ENCODE results near the gene PROKR1.
"Not testable (repeated sequence)": the region's sequence is repeated elsewhere in the genome, so short reads cannot be mapped to it uniquely, and the experiment has no call there.

The PROKR1 gene

GRCh38 chr2:68643011-68643873, at the start of gene PROKR1:
Gene PROKR1, plus strand, starts transcription at chr2:68643579. Its CDS starts 2,243 bp downstream, at chr2:68645822.
- Histone ChIP-seq H3K4me2 (no peak within 1 kb of the TSS), H3K4me1 (ENCODE audit: low read depth, poor library complexity, severe bottlenecking) (no peaks in the 10 kb centered on the region), H3K79me2 (ENCODE audit: insufficient read depth, low read depth) (no peaks in the 10 kb centered on the region), H3K27ac (no peak within 1 kb of the TSS), H3K9ac (no peak within 1 kb of the TSS), H3K27me3 (ENCODE audit: insufficient read depth, low read depth) (no peaks in the 10 kb centered on the region), H4K20me1 (ENCODE audit: insufficient read depth) (no peaks in the 10 kb centered on the region), H3K36me3 (ENCODE audit: insufficient read depth) (no peaks in the 10 kb centered on the region), H2AFZ (ENCODE audit: low read depth) (no peak within 1 kb of the TSS), H3K4me3 (IDR thresholded peaks at IDR 0.05; ENCODE audit: insufficient read depth, low read depth, low read length) (no peak within 1 kb of the TSS)
- TF ChIP-seq, protein P1, sequence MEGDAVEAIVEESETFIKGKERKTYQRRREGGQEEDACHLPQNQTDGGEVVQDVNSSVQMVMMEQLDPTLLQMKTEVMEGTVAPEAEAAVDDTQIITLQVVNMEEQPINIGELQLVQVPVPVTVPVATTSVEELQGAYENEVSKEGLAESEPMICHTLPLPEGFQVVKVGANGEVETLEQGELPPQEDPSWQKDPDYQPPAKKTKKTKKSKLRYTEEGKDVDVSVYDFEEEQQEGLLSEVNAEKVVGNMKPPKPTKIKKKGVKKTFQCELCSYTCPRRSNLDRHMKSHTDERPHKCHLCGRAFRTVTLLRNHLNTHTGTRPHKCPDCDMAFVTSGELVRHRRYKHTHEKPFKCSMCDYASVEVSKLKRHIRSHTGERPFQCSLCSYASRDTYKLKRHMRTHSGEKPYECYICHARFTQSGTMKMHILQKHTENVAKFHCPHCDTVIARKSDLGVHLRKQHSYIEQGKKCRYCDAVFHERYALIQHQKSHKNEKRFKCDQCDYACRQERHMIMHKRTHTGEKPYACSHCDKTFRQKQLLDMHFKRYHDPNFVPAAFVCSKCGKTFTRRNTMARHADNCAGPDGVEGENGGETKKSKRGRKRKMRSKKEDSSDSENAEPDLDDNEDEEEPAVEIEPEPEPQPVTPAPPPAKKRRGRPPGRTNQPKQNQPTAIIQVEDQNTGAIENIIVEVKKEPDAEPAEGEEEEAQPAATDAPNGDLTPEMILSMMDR (conservative IDR thresholded peaks at IDR 0.05; ENCODE audit: low read depth, low read length): no peak

- no peaks in the 10 kb centered on the region for H4K20me1 ChIP-seq (ENCODE audit: insufficient read depth)
- no peak overlapping the region for H3K4me3 ChIP-seq (IDR thresholded peaks at IDR 0.05; ENCODE audit: insufficient read depth, low read depth, low read length)
- H3K4me1 ChIP-seq (ENCODE audit: low read depth, poor library complexity, severe bottlenecking): peaks cover 7% of the 10 kb centered on the region
- no peak overlapping the region for H3K4me2 ChIP-seq
- H3K79me2 ChIP-seq (ENCODE audit: insufficient read depth, low read depth): no peaks in the 10 kb centered on the region
- H3K36me3 ChIP-seq (ENCODE audit: insufficient read depth): no peaks in the 10 kb centered on the region
- H3K27me3 ChIP-seq (ENCODE audit: insufficient read depth, low read depth): no peaks in the 10 kb centered on the region
- H3K9ac ChIP-seq: no peak overlapping the region
- TF ChIP-seq, protein P1 (conservative IDR thresholded peaks at IDR 0.05; ENCODE audit: low read depth, low read length): no peak
- H3K27ac ChIP-seq: no peak overlapping the region
- no peak overlapping the region for H2AFZ ChIP-seq (ENCODE audit: low read depth)
Measured at GRCh38 chr2:68594041-68594440, 49.3 kb upstream of the PROKR1 start.

- H4K20me1 ChIP-seq (ENCODE audit: insufficient read depth): no peaks in the 10 kb centered on the region
- TF ChIP-seq, protein P1 (conservative IDR thresholded peaks at IDR 0.05; ENCODE audit: low read depth, low read length): peak; percentile 98
- H3K4me3 ChIP-seq (IDR thresholded peaks at IDR 0.05; ENCODE audit: insufficient read depth, low read depth, low read length): no peak overlapping the region
- no peak overlapping the region for H3K27ac ChIP-seq
- H3K4me1 ChIP-seq (ENCODE audit: low read depth, poor library complexity, severe bottlenecking): peaks cover 7% of the 10 kb centered on the region
- no peaks in the 10 kb centered on the region for H3K79me2 ChIP-seq (ENCODE audit: insufficient read depth, low read depth)
- peak overlapping the region; percentile 66 for H2AFZ ChIP-seq (ENCODE audit: low read depth)
- H3K27me3 ChIP-seq (ENCODE audit: insufficient read depth, low read depth): no peaks in the 10 kb centered on the region
- no peaks in the 10 kb centered on the region for H3K36me3 ChIP-seq (ENCODE audit: insufficient read depth)
- H3K4me2 ChIP-seq: peak overlapping the region; percentile 55
- peak overlapping the region; percentile 26; the same call in 1 of the 2 replicates for H3K9ac ChIP-seq
Measured at GRCh38 chr2:68594674-68595492, 48.5 kb upstream of the PROKR1 start.

DNA sequence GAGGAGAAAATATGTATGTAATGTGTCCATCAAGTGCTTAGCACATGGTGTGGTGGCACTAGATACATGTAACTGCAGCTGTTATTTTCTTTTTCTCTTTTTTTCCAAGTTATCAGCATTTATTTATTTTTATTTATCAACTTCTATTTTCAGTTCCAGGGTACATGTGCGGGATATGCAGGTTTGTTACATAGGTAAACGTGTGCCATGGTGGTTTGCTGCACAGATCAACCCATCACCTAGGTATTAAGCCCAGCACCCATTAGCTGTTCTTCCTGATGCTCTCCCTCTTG, 47.9 kb upstream of the PROKR1 start:
- not testable (repeated sequence) for H3K9ac ChIP-seq; H3K79me2 ChIP-seq (ENCODE audit: insufficient read depth, low read depth); H3K4me1 ChIP-seq (ENCODE audit: low read depth, poor library complexity, severe bottlenecking); H3K4me3 ChIP-seq (IDR thresholded peaks at IDR 0.05; ENCODE audit: insufficient read depth, low read depth, low read length); H3K36me3 ChIP-seq (ENCODE audit: insufficient read depth); H4K20me1 ChIP-seq (ENCODE audit: insufficient read depth); H3K27me3 ChIP-seq (ENCODE audit: insufficient read depth, low read depth); H3K27ac ChIP-seq; H3K4me2 ChIP-seq
- TF ChIP-seq, protein P1 (conservative IDR thresholded peaks at IDR 0.05; ENCODE audit: low read depth, low read length): 0 out of 2 replicates have a peak, but pooled peaks have one; percentile 1
- peak overlapping the region; percentile 66; the same call in 1 of the 2 replicates for H2AFZ ChIP-seq (ENCODE audit: low read depth)

GRCh38 chr2:68600495-68600894, 42.9 kb upstream of the PROKR1 start:
- H3K27ac ChIP-seq; H4K20me1 ChIP-seq (ENCODE audit: insufficient read depth); H3K4me2 ChIP-seq; H2AFZ ChIP-seq (ENCODE audit: low read depth); H3K79me2 ChIP-seq (ENCODE audit: insufficient read depth, low read depth); H3K4me1 ChIP-seq (ENCODE audit: low read depth, poor library complexity, severe bottlenecking); H3K27me3 ChIP-seq (ENCODE audit: insufficient read depth, low read depth); H3K36me3 ChIP-seq (ENCODE audit: insufficient read depth); H3K9ac ChIP-seq; H3K4me3 ChIP-seq (IDR thresholded peaks at IDR 0.05; ENCODE audit: insufficient read depth, low read depth, low read length): not testable (repeated sequence)

Measured in KMS-11 (cell line).